HL-60 (cell line): ENCODE data around the gene MPDU1.

Source experiments
- DNase-seq, 2 experiments: peaks; one replicate each; pipeline ENCODE4 v3.0.0-alpha.2; 2010 to 2020; ENCODE audit warnings: low read depth in 1 of 2, low spot score in 1 of 2
- H3K27ac ChIP-seq: fragments of 250-450 bp; sonication (Bioruptor Pico); replicated peaks from 2 replicates; pipeline ENCODE4 v1.5.1; 2020; ENCODE audit warnings: mild to moderate bottlenecking, moderate library complexity
- H3K27me3 ChIP-seq: fragments of 250-450 bp; sonication (Bioruptor Pico); 2 replicates; pipeline ENCODE4 v1.5.1; 2021; ENCODE audit warnings: mild to moderate bottlenecking, moderate library complexity; ENCODE audit not compliant: insufficient read depth, poor library complexity, severe bottlenecking
- H3K4me3 ChIP-seq: replicated peaks from 2 replicates; pipeline ENCODE4 v1.5.1; 2011; ENCODE audit warnings: mild to moderate bottlenecking, control low read depth, low read length; ENCODE audit not compliant: insufficient read depth
- CTCF ChIP-seq: IDR thresholded peaks from one replicate; pipeline ENCODE4 v1.5.1; 2011; ENCODE audit warnings: low read length, control low read depth, inconsistent platforms; ENCODE audit not compliant: insufficient read depth
- GABPA ChIP-seq: IDR thresholded peaks from 2 replicates; pipeline ENCODE4 v1.6.1; 2012; ENCODE audit warnings: low read depth
- POLR2AphosphoS5 ChIP-seq: IDR thresholded peaks from 2 replicates; pipeline ENCODE4 v1.6.1; 2012; ENCODE audit warnings: low read depth
- SPI1 ChIP-seq: IDR thresholded peaks from 2 replicates; pipeline ENCODE4 v1.6.1; 2012; ENCODE audit warnings: low read depth, mild to moderate bottlenecking, borderline replicate concordance
- TF ChIP-seq, protein P1 (sequence below): IDR thresholded peaks from 2 replicates; pipeline ENCODE4 v1.6.1; 2012; ENCODE audit warnings: low read depth; ENCODE audit not compliant: insufficient replicate concordance

MPDU1 gene

GRCh38 chr17:7634384-7634783 lies 50.7 kb downstream of the MPDU1 start:
- TF ChIP-seq GABPA (no peak), SPI1 (no peak), POLR2AphosphoS5 (no peak), CTCF (no peak)
- TF ChIP-seq, protein P1, sequence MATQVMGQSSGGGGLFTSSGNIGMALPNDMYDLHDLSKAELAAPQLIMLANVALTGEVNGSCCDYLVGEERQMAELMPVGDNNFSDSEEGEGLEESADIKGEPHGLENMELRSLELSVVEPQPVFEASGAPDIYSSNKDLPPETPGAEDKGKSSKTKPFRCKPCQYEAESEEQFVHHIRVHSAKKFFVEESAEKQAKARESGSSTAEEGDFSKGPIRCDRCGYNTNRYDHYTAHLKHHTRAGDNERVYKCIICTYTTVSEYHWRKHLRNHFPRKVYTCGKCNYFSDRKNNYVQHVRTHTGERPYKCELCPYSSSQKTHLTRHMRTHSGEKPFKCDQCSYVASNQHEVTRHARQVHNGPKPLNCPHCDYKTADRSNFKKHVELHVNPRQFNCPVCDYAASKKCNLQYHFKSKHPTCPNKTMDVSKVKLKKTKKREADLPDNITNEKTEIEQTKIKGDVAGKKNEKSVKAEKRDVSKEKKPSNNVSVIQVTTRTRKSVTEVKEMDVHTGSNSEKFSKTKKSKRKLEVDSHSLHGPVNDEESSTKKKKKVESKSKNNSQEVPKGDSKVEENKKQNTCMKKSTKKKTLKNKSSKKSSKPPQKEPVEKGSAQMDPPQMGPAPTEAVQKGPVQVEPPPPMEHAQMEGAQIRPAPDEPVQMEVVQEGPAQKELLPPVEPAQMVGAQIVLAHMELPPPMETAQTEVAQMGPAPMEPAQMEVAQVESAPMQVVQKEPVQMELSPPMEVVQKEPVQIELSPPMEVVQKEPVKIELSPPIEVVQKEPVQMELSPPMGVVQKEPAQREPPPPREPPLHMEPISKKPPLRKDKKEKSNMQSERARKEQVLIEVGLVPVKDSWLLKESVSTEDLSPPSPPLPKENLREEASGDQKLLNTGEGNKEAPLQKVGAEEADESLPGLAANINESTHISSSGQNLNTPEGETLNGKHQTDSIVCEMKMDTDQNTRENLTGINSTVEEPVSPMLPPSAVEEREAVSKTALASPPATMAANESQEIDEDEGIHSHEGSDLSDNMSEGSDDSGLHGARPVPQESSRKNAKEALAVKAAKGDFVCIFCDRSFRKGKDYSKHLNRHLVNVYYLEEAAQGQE, result no peak
- DNase-seq, result no peak

GRCh38 chr17:7636163-7636562 lies 52.5 kb downstream of the MPDU1 start:
- Histone ChIP-seq H3K27ac (no peak overlapping the region), H3K27me3 (no peaks in the 10 kb centered on the region), H3K4me3 (no peak overlapping the region)
- TF ChIP-seq, protein P1, result no peak
- no peak for TF ChIP-seq CTCF
- no peak for TF ChIP-seq SPI1
- no peak for TF ChIP-seq GABPA
- TF ChIP-seq POLR2AphosphoS5, result no peak
- no peak for DNase-seq

More at GRCh38 chr17:7634384-7634783, 50.7 kb downstream of the MPDU1 start:
- Histone ChIP-seq H3K4me3 (no peak overlapping the region), H3K27ac (no peak overlapping the region), H3K27me3 (no peaks in the 10 kb centered on the region)
